NB4 (cell line): ENCODE measurements around the gene AGXT.

ENCODE experiments used
- MYC ChIP-seq: IDR thresholded peaks from 2 replicates; pipeline ENCODE4 v1.6.1; 2011; ENCODE audit warnings: low read depth, low read length
- POLR2A ChIP-seq: IDR thresholded peaks from 2 replicates; pipeline ENCODE4 v1.6.1; 2011; ENCODE audit warnings: mild to moderate bottlenecking; ENCODE audit not compliant: insufficient read length; ENCODE audit errors: extremely low read depth
- TF ChIP-seq, protein P1 (sequence below): IDR thresholded peaks from one replicate; pipeline ENCODE4 v1.5.1; 2012; ENCODE audit warnings: low read depth, low read length
- TF ChIP-seq, protein P2 (sequence below): IDR thresholded peaks from 2 replicates; pipeline ENCODE4 v1.6.1; 2011; ENCODE audit warnings: low read depth, low read length

DNA sequence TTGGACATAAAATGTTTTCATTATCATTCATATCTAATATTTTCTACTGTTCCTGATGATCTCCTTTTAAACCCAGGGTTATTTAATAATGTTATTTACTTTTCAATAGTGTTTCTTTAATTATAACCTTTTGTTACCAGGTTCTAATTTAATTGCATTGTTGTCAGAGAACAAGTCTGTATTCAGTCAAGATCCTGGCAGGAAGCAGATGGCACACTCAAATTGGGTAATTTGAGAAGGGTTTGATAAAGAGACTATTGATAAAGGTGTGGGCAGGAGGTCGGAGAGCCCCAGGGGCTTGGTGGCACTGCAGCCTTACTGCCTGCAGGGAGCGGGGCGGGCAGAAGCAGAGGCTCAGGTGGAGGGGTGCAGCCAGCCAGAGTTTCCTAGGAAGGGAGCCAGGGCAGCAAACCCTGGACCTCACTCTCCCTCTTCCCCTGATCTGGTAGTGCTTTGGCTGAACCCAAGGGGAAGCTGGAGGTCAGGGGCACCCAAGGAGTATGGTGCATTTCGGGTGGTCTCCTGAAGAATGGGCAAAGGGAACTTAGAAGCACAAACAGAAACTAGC lies 46.3 kb upstream of the AGXT start:
- TF ChIP-seq, protein P1, sequence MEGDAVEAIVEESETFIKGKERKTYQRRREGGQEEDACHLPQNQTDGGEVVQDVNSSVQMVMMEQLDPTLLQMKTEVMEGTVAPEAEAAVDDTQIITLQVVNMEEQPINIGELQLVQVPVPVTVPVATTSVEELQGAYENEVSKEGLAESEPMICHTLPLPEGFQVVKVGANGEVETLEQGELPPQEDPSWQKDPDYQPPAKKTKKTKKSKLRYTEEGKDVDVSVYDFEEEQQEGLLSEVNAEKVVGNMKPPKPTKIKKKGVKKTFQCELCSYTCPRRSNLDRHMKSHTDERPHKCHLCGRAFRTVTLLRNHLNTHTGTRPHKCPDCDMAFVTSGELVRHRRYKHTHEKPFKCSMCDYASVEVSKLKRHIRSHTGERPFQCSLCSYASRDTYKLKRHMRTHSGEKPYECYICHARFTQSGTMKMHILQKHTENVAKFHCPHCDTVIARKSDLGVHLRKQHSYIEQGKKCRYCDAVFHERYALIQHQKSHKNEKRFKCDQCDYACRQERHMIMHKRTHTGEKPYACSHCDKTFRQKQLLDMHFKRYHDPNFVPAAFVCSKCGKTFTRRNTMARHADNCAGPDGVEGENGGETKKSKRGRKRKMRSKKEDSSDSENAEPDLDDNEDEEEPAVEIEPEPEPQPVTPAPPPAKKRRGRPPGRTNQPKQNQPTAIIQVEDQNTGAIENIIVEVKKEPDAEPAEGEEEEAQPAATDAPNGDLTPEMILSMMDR, result no peak
- no peak for TF ChIP-seq POLR2A
- no peak for TF ChIP-seq MYC
- TF ChIP-seq, protein P2, sequence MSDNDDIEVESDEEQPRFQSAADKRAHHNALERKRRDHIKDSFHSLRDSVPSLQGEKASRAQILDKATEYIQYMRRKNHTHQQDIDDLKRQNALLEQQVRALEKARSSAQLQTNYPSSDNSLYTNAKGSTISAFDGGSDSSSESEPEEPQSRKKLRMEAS, result no peak
